ENCODE results near the gene ZNF740. TPM values are rescaled to one million over a fixed set of nuclear protein-coding genes. Genes with fewer than 3 reads are reported as not detected.
"Not testable (repeated sequence)": the region's sequence is repeated elsewhere in the genome, so short reads cannot be mapped to it uniquely, and the experiment has no call there.

The ZNF740 gene
- total and polyA plus RNA-seq, 2 of the 8 experiments (the other 6 are each of a cell fraction or from before 2014, with no cell fraction given): 8.2 to 40.0 TPM

GRCh38 chr12:53163008-53163407, 17.5 kb upstream of the ZNF740 start:
- H3K36me3 ChIP-seq (ENCODE audit: control insufficient read depth in 2 of 4, insufficient read depth in 4 of 4, low read length in 3 of 4); FAIRE-seq: not testable (repeated sequence)

More at GRCh38 chr12:53163008-53163407, 17.5 kb upstream of the ZNF740 start:
- POLR2A ChIA-PET (ENCODE audit: partially characterized antibody); H3K4me2 ChIP-seq (ENCODE audit: insufficient read depth in 1 of 2, low read depth in 2 of 2, low read length in 2 of 2); H2BK5ac ChIP-seq (ENCODE audit: low read depth, low read length); H3K79me1 ChIP-seq (ENCODE audit: low read depth, low read length); H3K23me2 ChIP-seq (ENCODE audit: low read depth, low read length); H3K4ac ChIP-seq (replicated peaks; ENCODE audit: insufficient read length, low read depth, low read length); H4K91ac ChIP-seq (replicated peaks; ENCODE audit: insufficient read length, low read length); H3K4me1 ChIP-seq (replicated peaks in 1 of 4; ENCODE audit: control insufficient read depth in 3 of 4, insufficient read depth in 4 of 4, low read length in 3 of 4); H4K5ac ChIP-seq (ENCODE audit: insufficient read length, low read depth, low read length); H3K9me3 ChIP-seq (ENCODE audit: insufficient read depth in 2 of 2, low read depth in 1 of 2, low read length in 1 of 2); H3K4me3 ChIP-seq (ENCODE audit: extremely low read depth in 1 of 4, insufficient read depth in 2 of 4, low read depth in 3 of 4, low read length in 4 of 4); H3K79me2 ChIP-seq (ENCODE audit: control insufficient read depth in 1 of 2, insufficient read depth in 2 of 2, low read length in 2 of 2); DNase-seq (ENCODE audit: low read depth in 1 of 2, low spot score in 2 of 2); H3K18ac ChIP-seq (ENCODE audit: extremely low read depth, low read length); H2BK20ac ChIP-seq (ENCODE audit: low read length); H4K20me1 ChIP-seq (replicated peaks in 1 of 2; ENCODE audit: control insufficient read depth in 1 of 2, insufficient read depth in 2 of 2, low read length in 2 of 2); H3K23ac ChIP-seq (ENCODE audit: insufficient read length); H4K8ac ChIP-seq (ENCODE audit: extremely low read depth, insufficient read depth, low read length); H2BK120ac ChIP-seq (replicated peaks; ENCODE audit: low read depth, low read length); H2BK15ac ChIP-seq (ENCODE audit: low read length); H3K56ac ChIP-seq (replicated peaks; ENCODE audit: insufficient read length, low read depth, low read length); H2AK5ac ChIP-seq (ENCODE audit: low read depth, low read length); H3K27ac ChIP-seq (ENCODE audit: low read depth, low read length); H3K9ac ChIP-seq (replicated peaks in 1 of 4; ENCODE audit: extremely low read depth in 1 of 4, low read depth in 3 of 4, low read length in 3 of 4); H2BK12ac ChIP-seq (ENCODE audit: low read depth, low read length); H2AFZ ChIP-seq (ENCODE audit: low read length); H3K14ac ChIP-seq (ENCODE audit: insufficient read length): not testable (repeated sequence)
- WGBS, 2 experiments (ENCODE audit: extremely low coverage in 1 of 2, insufficient coverage in 1 of 2, insufficient read length in 1 of 2, insufficient replicate concordance in 2 of 2, low coverage in 1 of 2, low lambda C conversion rate in 2 of 2, missing lambda C conversion rate in 1 of 2): 69% methylated on average over 2 of the region's 2 CpGs; no CpG with 5 or more reads in 1 of the 2 experiments
- peaks cover 0 to 13% (median 7%) of the 10 kb centered on the region in 4 experiments; a peak in 5 of 7 replicates for H3K27me3 ChIP-seq (replicated peaks in 1 of 4; ENCODE audit: control insufficient read depth in 3 of 4, extremely low read depth in 1 of 4, insufficient read depth in 3 of 4, low read length in 3 of 4)
- CTCF ChIA-PET (ENCODE audit: partially characterized antibody): interaction anchor here (1.6 to 8.2 kb wide), 5 partner anchors 35 to 96 kb away, joined by 4 to 101 read pairs (median 78); partner anchors contain the start of genes IGFBP6 and SOAT2
